HG02588 (cell line): ENCODE data around the gene NEK1.
"Not testable (repeated sequence)": the region's sequence is repeated elsewhere in the genome, so short reads cannot be mapped to it uniquely, and the experiment has no call there.

Source experiments
- ATAC-seq: cut with Tn5 transposase; IDR thresholded peaks from one replicate; pipeline ENCODE4 v1.9.1; 2021; ENCODE audit warnings: mild to moderate bottlenecking, moderate library complexity; ENCODE audit not compliant: unreplicated experiment

The NEK1 gene

DNA sequence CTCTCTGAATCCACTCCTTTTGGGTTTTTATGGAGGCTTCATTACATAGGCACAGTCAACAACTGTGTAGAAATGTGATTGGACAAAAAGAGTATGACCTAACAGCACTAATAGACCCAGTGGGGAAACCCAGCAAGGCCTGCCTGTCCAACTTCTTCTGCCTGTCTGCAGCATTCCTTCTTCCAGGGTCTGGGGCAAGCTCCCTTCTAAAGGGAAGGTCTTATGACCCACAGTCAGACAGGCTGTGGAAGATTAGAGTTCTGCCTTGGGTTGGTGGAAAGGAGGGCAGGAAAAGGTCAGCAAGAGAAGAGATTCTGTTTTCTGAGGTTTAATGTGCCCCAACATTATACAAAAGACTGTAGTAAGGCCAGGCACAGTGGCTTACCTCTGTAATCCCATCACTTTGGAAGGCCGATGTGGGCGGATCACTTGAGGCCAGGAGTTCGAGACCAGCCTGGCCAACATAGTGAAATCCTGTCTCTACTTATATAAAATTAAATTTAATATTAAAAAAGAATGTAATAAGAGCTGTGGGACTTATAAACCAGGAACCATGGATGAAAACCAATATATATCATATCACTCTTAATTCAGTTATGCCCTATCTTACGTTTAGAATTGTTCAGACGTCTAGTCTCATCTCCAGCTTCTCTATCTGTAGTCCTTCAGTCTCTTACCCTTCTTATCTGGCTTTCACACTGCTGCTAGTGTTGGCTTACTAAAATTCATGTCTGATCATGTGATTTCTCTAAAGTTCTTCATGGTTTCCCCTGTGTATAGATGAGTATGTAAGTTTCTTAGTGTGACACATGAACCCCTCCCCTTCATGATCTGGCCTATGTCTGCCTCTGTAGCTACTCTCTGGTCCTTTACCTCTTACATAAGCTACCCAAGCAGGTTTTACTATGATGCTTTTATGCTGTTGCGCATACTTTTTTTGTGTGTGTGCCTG is 14.2 kb upstream of the NEK1 start:
- no peak for ATAC-seq

DNA sequence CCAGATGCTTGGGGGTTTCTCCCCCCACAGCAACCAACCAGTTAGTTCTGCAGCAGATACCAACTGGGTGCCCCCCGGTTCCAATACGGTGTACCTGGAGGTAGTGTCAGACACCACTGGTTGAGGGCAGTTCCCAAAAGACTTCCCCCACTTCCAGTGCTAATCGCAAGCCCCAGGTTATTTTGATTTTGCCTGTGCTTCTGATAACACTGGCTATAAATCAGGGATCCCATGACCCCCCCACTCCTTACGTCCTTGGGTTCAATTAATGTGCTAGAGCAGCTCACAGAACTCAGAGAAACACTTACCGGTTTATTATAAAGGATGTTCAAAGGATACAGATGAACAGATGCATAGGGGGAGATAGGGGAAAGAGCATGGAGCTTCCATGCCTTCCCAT is 13.5 kb upstream of the NEK1 start:
- no peak for ATAC-seq

DNA sequence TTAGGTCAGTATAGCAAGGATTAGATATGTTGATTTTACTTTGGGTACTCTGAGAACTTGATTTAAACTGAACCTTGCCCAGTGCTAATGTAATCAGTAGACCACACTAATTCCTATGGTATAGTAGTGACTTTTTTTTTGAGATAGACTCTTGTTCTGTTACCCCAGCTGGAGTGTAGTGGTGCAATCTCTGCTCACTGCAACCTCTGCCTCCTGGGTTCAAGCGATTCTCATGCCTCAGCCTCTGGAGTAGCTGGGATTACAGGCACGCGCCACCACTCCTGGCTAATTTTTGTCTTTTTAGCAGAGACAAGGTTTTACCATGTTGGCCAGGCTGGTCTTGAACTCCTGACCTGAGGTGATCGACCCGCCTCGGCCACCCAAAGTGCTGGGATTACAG is 11.6 kb upstream of the NEK1 start:
- ATAC-seq = not testable (repeated sequence)

DNA sequence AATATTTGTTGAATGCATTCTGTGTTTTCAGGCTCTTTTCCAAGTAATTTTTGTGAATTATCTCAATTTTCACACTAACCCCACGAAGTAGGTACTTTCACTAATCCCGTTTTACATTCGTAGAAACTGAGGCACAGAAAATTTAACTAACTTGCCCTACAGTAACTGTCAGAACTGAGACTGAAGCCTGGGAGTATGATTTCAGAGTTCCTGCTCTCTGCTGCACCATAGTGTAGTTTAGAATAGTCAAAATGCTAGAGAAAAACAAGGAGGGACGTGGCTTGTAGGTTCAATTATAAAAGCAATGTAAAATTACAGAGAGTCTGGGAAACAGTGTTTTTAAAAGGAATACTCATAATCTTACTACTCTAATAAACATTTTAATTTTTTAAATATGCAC is 10.2 kb upstream of the NEK1 start:
- no peak for ATAC-seq

DNA sequence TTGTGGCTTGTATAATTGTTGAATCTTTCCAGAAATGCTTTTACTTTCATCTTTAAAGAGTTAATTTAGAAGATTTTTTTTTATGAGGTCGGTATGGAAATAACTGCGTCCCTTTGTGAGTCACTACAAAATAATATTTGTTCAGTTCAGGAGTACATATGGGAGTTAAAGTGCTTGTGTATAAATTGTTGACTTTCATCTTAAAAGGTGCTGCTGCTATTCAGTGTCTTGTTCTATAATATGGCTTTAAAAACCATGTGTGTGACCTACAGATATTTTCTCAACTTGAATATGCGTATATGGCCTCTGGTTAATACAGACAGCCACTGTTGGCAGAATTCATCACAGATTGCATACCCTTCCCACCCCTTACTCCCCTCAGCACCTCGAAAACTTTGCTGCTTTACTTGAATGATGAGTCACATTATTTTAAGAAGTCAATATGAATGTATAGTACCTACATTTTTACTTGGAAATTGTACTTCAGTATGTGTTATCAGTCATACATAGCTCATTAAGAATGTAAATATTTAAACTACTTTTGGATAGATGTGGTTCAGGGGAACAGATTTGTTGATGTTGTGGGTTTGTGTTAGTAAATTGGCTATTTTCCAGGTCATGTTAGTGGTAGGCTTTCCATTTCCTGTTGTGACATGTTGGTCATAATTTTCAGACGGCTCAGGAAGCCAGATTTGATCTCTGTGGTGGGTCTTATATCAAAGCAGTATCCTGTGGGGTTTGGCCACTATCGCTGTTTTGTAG is 9.5 kb upstream of the NEK1 start:
- no peak for ATAC-seq

DNA sequence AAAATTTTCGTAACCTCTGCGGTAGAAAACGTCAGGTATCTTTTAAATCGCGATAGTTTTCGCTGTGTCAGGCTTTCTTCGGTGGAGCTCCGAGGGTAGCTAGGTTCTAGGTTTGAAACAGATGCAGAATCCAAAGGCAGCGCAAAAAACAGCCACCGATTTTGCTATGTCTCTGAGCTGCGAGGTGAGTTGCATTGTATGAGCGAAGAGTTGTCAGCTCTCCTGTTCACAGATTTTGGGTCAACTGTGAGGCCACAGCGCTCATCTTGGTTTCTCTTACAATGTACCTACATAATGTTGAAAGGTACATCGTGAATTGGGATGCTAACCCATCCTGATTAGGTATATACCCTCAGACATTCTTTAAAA is 8.5 kb upstream of the NEK1 start:
- ATAC-seq = no peak

DNA sequence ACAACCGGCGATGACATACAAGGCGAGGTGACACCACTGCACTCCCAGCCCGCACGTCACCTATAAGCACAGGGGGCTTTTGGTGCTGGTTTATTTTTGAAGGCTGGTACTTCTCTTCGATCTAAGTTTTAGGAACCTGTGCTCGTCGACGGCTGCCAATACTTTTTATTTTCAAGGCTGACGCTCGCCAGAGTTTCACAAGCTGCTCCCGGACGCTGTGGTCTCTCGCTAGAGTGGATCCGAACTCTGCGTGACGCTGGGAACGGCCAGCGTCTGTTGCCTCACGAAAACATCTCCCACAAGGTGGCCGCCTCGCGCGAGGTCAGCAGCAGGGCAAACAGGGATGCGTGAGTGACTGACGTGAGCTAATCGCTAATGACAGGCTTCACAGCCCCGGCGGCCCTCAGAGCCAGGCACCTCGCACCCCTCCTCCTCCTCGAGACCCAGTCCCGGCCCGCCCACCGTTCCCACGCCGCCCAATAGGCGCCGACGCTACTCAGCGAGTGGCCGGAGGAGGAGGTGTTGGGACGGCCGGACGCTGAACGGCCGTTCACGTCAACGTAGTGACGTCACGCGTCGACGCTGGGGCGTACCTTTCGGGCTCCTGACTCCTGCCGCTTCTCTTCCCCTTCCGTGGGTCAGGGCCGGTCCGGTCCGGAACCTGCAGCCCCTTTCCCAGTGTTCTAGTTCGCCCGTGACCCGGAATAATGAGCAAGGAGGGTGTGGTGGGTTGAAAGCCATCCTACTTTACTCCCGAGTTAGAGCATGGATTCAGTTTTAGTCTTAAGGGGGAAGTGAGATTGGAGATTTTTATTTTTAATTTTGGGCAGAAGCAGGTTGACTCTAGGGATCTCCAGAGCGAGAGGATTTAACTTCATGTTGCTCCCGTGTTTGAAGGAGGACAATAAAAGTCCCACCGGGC is 7.8 kb upstream of the NEK1 start, which contains the start of gene CLCN3:
TSS of gene CLCN3 (plus strand) at position 621 of the 922 bp plus-strand sequence. CDS start 15,351 bp downstream, outside the sequence.
- ATAC-seq = peak; percentile 96

DNA sequence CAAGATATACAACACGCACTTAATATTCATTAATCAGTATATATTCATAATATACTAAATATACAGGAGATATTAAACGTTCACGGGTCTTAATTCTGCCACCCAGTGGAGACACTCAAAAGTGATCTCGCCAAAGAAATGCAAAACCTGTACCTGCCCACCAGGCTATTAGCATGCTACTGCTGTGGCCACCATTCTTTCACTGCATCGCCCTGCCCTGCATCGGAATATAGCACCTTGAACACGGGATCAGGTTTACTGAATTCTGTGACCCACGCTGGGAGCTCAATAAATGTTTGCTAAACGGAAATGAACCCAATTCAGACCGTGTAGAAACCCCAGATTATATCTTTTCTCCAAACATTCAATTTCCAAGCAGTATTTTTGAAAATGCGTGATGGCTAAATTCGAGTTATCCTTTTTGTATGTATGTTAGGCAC is 7.2 kb upstream of the NEK1 start:
- peak; percentile 31 for ATAC-seq

DNA sequence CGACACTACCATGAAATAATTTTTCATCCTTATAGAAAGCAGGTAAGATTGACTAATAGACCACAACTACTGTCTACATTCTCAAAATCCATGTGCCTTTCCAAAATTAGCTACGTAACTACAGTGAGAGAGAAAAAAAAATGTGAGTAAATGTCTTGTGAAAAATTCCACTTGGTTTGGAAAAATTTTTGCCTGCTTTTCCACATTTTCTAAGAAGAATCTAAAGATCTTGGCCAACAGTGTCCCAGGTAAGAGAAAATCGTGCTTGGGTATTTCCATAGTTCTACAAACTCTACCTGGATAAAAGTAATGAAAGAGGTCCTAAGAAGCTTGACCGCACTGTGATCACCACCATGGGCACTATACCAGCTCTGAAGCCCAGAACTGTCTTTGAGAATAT is 6.6 kb upstream of the NEK1 start:
- ATAC-seq = no peak

DNA sequence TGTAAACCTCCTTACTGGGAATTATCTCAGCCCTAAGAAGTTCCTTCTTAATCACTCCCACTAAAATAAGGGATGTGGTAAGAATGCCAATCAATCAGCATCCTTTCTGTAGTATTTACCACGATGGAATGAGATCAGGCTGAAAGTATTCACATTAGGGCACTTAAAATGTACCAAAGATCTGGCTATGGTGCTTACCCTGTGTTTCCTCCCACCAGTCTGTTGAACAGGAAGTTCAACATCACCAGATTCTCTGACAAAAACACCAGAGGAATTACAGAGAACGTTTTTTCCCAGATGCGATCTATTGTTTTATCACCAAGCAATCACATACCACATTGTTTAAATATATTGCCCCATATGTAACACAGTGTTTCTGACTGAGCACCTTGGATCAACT is 5.9 kb upstream of the NEK1 start:
- no peak for ATAC-seq

DNA sequence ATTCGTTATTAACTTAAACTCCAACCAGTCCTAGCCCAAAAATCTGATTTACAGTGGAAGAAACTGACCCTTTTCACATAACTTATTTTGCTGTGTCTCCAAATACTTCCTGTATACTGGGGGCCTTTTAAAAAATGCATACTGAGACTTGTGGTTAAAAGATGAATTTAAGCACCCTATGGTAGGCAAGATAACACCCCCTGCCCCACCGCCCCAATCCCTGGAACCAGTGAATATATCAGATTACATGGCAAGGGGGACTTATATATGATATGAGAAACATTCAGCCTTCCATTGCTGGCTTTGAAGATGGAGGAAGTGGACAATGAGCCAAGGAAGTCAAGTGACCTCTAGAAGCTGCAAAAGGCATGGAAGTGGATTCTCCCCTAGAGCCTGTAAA is 4.9 kb upstream of the NEK1 start:
- no peak for ATAC-seq

DNA sequence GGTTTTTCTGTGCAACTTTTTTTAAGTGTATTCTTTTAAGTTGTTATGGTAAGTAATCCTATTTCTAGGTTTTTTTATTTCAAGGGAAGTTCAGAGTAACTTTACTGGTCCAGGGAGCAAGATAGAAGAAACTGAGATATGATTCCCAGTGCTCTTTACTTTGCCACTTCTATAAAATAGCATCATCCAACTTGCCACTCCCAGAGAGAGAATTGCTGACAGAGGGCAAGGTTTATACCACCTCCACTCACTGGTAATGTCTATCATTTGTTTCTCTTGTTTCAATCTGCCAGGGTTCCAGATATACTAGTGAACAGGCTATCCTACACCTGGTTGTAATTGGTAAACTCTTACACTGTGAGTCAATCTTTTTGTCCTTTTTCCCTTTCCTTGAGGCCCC is 4.5 kb upstream of the NEK1 start:
- no peak for ATAC-seq

DNA sequence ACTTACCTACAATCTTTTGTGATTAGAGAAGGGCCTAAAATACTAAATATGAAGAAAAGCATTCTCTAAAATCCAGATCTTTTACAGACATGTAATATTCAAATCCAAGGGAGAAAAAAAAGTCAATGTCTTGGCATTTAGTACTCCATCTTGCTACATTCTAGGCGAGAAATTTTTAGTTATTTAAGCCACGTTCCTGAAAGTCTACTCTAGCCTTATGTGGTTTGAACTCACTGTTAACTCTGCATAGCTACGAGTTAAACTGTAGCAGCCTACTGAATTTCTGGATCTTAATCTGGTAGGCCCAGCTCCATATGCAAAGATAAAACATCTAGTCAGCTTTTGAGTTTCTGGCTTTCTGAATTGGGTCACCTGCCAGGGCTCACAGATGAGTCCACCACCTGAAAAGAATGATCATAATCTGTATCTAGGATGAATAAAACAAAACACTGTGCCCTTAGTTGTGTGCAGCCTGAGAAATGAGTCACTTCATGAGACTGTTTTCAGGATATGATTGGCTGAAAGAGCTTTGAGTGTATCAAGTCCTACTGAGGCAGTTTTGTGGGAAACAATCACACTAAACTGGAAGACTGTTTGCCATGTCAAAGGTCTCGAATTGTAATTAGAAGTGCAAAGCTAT is 3.2 kb upstream of the NEK1 start:
- no peak for ATAC-seq

DNA sequence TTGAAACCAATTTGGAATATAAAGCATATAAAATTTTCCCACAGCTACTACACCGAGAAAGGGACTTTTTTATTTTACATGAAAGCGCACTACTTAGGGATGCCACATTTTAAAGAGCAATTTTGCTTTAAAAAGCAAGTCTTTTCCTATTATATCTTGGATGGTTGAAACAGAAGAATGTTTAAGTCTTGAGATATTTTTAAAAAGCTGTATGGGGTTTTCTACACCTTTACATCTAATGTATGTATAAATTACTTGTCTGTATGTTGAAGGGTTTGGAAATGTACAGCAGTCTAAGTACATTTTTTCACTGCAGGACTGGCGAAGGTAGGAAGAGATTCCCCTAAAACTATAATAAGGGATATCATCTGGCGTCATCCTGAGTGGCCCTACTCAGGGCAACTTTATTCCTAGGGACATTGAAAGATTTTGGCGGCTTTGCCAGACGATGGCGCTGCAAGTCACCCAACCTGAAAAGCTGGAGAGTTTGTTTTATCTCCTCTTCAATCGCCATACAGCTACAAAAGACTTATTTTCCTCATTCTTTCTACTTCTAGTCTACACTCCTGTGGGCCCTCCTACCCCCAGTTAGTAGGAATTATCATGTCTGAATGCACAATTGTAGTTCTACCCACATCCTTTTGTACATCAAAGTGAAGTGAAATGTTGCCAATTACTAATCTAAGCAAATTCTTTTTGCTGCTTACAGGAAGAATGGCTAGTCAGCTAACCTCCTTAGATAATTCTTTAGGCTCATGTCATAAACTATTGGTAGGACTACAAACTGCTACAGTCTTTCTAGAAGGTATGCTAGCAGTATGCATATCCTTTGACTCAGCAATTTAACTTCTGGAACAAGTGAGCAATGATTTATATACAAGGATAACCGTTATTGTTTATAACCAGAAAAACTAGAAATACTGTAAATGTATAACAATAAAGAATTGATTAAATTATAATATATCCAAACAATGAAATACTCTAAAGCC is 782 bp upstream of the NEK1 start:
- ATAC-seq = peak; percentile 34

DNA sequence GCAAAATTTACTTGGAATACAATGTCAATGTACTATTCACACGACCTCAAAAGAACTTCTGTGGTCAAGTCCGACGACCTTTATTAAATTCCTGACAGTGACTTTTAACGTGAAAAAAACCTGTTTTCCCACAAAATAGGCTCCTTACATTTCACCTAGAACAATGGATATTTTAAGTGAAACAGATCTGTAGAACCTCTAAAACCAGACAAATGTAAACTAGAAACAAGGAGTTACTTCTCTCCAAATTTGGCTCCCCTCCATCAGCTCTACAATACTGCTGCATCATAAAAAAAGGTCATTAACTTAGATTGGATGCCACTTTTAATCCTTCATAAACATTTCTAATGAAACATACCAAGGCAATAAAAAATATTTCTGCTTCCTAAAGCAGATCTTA is 1.2 kb downstream of the NEK1 start:
- no peak for ATAC-seq

DNA sequence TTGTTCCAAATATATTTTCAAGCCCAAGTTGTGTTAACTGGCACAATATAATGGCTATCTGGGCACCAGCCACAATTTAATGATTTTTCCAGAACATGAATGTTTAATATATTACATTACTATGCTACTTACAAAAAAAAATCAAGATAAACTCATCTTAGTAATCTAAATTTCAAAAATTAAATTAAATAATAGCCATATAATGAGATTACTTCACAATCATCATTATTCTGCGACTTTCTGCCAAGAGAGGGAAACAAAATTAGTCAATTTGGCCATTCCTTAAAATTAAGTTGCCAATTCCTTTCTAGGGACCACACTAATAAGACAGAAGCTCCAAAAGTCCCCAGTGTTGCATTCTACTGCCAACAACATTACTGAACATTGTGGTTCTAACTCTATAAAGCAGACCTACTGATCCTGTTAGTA is 7.5 kb downstream of the NEK1 start:
- no peak for ATAC-seq

DNA sequence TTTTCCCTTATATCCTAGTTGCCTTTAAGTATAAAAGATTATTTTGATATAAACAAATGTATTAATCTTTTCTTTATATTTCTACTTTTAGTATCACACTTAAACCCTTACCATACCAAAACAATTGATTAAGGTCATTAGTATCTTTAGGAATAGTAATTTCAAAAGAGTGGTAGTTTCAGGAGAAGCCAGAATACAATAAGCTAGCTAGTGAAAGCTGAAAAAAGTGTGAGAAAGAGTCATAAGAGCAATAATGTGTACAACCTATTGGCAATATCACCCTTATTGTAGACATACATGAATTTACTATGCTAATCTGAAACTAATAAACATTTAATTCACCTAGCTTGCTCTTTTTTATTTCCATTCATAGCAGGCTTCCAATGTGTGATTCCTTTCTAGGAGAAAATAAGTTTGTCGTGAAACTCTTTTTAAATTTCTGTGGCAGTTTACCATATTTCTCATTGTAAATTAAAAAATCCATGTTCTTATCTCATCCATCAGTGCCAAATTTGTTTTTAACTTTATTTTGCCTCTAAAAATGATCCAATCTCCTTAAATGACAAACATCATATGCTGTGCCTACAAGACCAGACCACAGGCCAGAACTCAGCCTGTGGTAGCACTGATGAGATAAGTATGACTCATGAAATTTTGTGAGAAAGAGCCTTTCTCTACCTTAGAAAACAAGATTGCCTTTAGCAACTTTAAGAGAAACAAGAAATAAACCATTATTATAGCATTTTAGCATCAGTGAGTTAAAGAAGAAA is 8.1 kb downstream of the NEK1 start:
- peak; percentile 63 for ATAC-seq

DNA sequence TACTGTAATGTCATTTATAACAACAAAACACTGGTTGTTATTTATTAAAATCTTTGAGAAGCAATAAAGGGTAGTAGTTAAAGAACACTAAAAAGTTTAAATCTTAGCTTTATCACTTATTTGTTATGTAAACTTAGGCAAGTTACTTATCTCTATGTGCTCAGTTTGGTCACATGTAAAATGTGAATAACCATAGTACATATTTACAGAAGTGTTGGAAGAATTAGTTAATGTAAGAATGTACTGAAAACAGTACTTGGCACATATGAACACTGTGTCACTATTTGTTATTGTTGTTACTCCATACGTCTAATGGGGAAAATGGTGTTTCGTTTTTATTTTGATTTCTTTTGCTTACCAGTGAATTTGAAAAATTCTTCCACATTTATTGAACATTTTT is 9.1 kb downstream of the NEK1 start:
- ATAC-seq = no peak
